PC-3 (cell line): ENCODE data around the gene FZR1. TPM values are rescaled to one million over a fixed set of nuclear protein-coding genes. Genes with fewer than 3 reads are reported as not detected.

Experiments
- ATAC-seq: fragments of 200-7000 bp; cut with Tn5 transposase; 2 replicates; pipeline ENCODE4 v1.9.1; 2020; ENCODE audit warnings: mild to moderate bottlenecking, moderate library complexity
- BruUV-seq: library from RNA; stranded (reverse); fragments of 400-500 nt; replicated peaks from 2 replicates; lab custom pipeline; 2021; lab: Mats Ljungman, UMichigan
- CTCF ChIA-PET: fragments of 300-600 bp; sonication (Branson Sonifier 250); formaldehyde crosslinking; loops from one replicate; lab custom pipeline; 2022; ENCODE audit warnings: antibody characterized with exemption; lab: Charles Lee
- POLR2A ChIA-PET: fragments of 300-600 bp; sonication (Branson Sonifier 250); formaldehyde crosslinking; loops from one replicate; lab custom pipeline; 2022; ENCODE audit warnings: antibody characterized with exemption; ENCODE audit not compliant: unreplicated experiment; lab: Charles Lee
- DNase-seq: peaks from one replicate; pipeline ENCODE4 v3.0.0-alpha.2; 2015
- H2AFZ ChIP-seq: fragments of 300-600 bp; sonication (generic); 2 replicates; pipeline ENCODE4 v1.6.0; 2016; ENCODE audit warnings: antibody characterized with exemption, low read length
- H3F3A ChIP-seq: fragments of 300-600 bp; sonication (generic); one replicate; pipeline ENCODE4 v1.6.0; 2017; ENCODE audit warnings: antibody characterized with exemption, low read length, control low read depth, mild to moderate bottlenecking; ENCODE audit not compliant: unreplicated experiment
- H3K27ac ChIP-seq: fragments of 300-600 bp; sonication (generic); 2 replicates; pipeline ENCODE4 v1.5.1; 2016; ENCODE audit warnings: mild to moderate bottlenecking, low read length
- H3K27me3 ChIP-seq: fragments of 300-600 bp; sonication (generic); 2 replicates; pipeline ENCODE4 v1.6.1; 2016; ENCODE audit warnings: low read length, mixed read lengths
- H3K36me3 ChIP-seq: fragments of 300-600 bp; sonication (generic); 2 replicates; pipeline ENCODE4 v1.6.1; 2016; ENCODE audit warnings: low read depth, mixed run types, low read length, mixed read lengths
- H3K4me1 ChIP-seq: fragments of 300-600 bp; sonication (generic); 2 replicates; pipeline ENCODE4 v1.5.1; 2016; ENCODE audit warnings: low read length; ENCODE audit not compliant: insufficient read depth
- H3K4me2 ChIP-seq: fragments of 300-600 bp; sonication (generic); 2 replicates; pipeline ENCODE4 v1.6.0; 2016; ENCODE audit warnings: low read length
- H3K4me3 ChIP-seq: fragments of 300-600 bp; sonication (generic); 2 replicates; pipeline ENCODE4 v1.5.1; 2016; ENCODE audit warnings: mild to moderate bottlenecking, low read length, mixed read lengths
- H3K79me2 ChIP-seq: fragments of 300-600 bp; sonication (generic); 2 replicates; pipeline ENCODE4 v1.6.1; 2017; ENCODE audit warnings: low read length, mixed read lengths
- H3K9ac ChIP-seq: fragments of 300-600 bp; sonication (generic); 2 replicates; pipeline ENCODE4 v1.6.0; 2016; ENCODE audit warnings: mild to moderate bottlenecking, low read length
- H3K9me2 ChIP-seq: fragments of 300-600 bp; sonication (generic); replicated peaks from 2 replicates; pipeline ENCODE4 v1.6.1; 2016; ENCODE audit warnings: mixed run types, low read length, mixed read lengths
- H3K9me3 ChIP-seq: fragments of 300-600 bp; sonication (generic); 2 replicates; pipeline ENCODE4 v1.6.1; 2016; ENCODE audit warnings: low read length, mixed read lengths
- H4K20me1 ChIP-seq: fragments of 300-600 bp; sonication (generic); 2 replicates; pipeline ENCODE4 v1.6.1; 2016; ENCODE audit warnings: low read length, mixed read lengths
- CTCF ChIP-seq: fragments of 300-600 bp; sonication (generic); conservative IDR thresholded peaks from 2 replicates; pipeline ENCODE4 v1.5.1; 2017; ENCODE audit warnings: antibody characterized with exemption, low read depth, mild to moderate bottlenecking, low read length
- EZH2 ChIP-seq: fragments of 300-600 bp; sonication (generic); IDR thresholded peaks from one replicate; pipeline ENCODE4 v1.6.1; 2017; ENCODE audit warnings: antibody characterized with exemption, mild to moderate bottlenecking, low read length; ENCODE audit not compliant: unreplicated experiment
- EZH2phosphoT487 ChIP-seq: fragments of 300-600 bp; sonication (generic); IDR thresholded peaks from 2 replicates; pipeline ENCODE4 v1.6.1; 2018; ENCODE audit warnings: mild to moderate bottlenecking, antibody characterized with exemption, low read length, borderline replicate concordance
- intact Hi-C: fragments of 100-400 bp; cut with micrococcal nuclease; formaldehyde crosslinking; loops from 2 replicates; pipeline ENCODE4 v1.9.0; 2023
- total RNA-seq: library from RNA; depleted of rRNA; stranded (reverse); fragments of >200 nt; gene quantifications from 2 replicates; pipeline ENCODE4 v1.2.3, GENCODE V29; 2014

FZR1 gene
- total RNA-seq, 1 experiment from 2014 or later = 53.6 TPM

DNA sequence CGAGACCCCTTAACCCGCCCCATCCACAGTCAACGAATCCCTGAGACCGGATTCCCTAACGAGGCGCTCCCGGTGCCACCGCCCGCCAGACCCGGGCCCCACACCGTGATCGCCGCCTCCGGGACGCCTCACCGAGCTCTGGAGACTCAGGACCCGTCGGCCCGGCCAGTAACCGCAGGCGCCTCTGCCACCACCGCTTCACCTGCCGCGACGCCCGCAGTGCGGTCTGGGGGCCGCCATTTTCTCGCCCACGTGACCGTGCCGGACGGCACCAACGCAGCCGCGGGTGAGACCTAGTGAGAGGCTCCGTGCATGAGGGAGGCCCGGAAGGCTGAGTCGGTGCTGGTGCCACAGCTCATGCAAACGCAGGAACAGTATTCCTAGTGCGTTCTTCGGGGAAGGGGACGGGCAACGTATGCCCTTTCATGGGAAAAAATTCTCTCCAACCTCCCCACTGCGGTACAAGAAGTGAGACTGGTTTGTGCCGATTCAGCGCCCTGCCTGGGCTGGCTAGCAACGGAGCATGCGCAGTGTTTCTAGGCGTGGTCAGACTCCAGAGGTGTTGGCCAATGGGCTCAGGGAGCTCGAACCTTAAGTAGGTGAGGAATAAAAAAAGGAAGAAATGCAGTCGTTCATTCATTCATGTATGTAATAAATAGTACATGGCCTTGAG lies 5.5 kb upstream of the FZR1 start, which contains the start of gene DOHH:
TSS of gene DOHH (minus strand) at position 246 of the 673 bp plus-strand sequence. CDS start 3,860 bp downstream, outside the sequence.
- H3K9me2 ChIP-seq = no peaks in the 10 kb centered on the region
- peak within 1 kb of the TSS; percentile 68 for H3K27ac ChIP-seq
- ChIA-PET POLR2A (interaction anchor here (0.6 kb wide), 1 partner anchor 58 kb away, joined by 3 read pairs; no protein-coding TSS in a partner anchor), CTCF (no interaction called here)
- no peaks in the 10 kb centered on the region; the same call in 1 of the 2 replicates for H3K36me3 ChIP-seq
- intact Hi-C loops = no loop called here
- DNase-seq = peak; percentile 94
- no peaks in the 10 kb centered on the region for H4K20me1 ChIP-seq
- peak within 1 kb of the TSS; percentile 81 for H3K4me2 ChIP-seq
- peak; percentile 94 for ATAC-seq
- TF ChIP-seq EZH2phosphoT487 (no peak), EZH2 (no peak), CTCF (no peak)
- H3F3A ChIP-seq = no peaks in the 10 kb centered on the region
- no peaks in the 10 kb centered on the region for H3K9me3 ChIP-seq
- H3K79me2 ChIP-seq = peaks cover 33% of the 10 kb centered on the region
- peaks cover 13% of the 10 kb centered on the region for H3K4me1 ChIP-seq
- H2AFZ ChIP-seq = peak within 1 kb of the TSS; percentile 72
- H3K27me3 ChIP-seq = no peaks in the 10 kb centered on the region
- H3K9ac ChIP-seq = peak within 1 kb of the TSS; percentile 86
- BruUV-seq = no TSS peak
- peak within 1 kb of the TSS; percentile 98 for H3K4me3 ChIP-seq

- POLR2A ChIA-PET = no interaction called here
- no peak for TF ChIP-seq CTCF
- TF ChIP-seq EZH2 = no peak
- H2AFZ ChIP-seq = no peak overlapping the region
- peaks cover 39% of the 10 kb centered on the region for H3K79me2 ChIP-seq
- H3K36me3 ChIP-seq = no peaks in the 10 kb centered on the region
- H3K9me3 ChIP-seq = no peaks in the 10 kb centered on the region
- DNase-seq (no peak), ATAC-seq (no peak)
- no peaks in the 10 kb centered on the region for H3K9me2 ChIP-seq
- no peaks in the 10 kb centered on the region for H4K20me1 ChIP-seq
- no TSS peak for BruUV-seq
- no peak overlapping the region for H3K9ac ChIP-seq
- no peak overlapping the region for H3K27ac ChIP-seq
- no peaks in the 10 kb centered on the region for H3F3A ChIP-seq
- intact Hi-C loops = no loop called here
- H3K4me3 ChIP-seq = no peak overlapping the region
- H3K27me3 ChIP-seq = no peaks in the 10 kb centered on the region
- CTCF ChIA-PET = no interaction called here
- peaks cover 16% of the 10 kb centered on the region for H3K4me1 ChIP-seq
- no peak overlapping the region for H3K4me2 ChIP-seq
Measured at GRCh38 chr19:3501780-3502179, 4.3 kb upstream of the FZR1 start.

GRCh38 chr19:3503036-3503572 lies 3.0 kb upstream of the FZR1 start:
- no peak overlapping the region for H3K4me3 ChIP-seq
- no peaks in the 10 kb centered on the region for H3F3A ChIP-seq
- BruUV-seq = no TSS peak
- H3K4me2 ChIP-seq = no peak overlapping the region
- no peaks in the 10 kb centered on the region for H3K9me3 ChIP-seq
- no peaks in the 10 kb centered on the region for H3K27me3 ChIP-seq
- peaks cover 42% of the 10 kb centered on the region for H3K79me2 ChIP-seq
- TF ChIP-seq EZH2phosphoT487 (no peak), CTCF (no peak), EZH2 (no peak)
- no peak overlapping the region for H2AFZ ChIP-seq
- no peak overlapping the region for H3K27ac ChIP-seq
- H3K4me1 ChIP-seq = peaks cover 16% of the 10 kb centered on the region
- DNase-seq (peak; percentile 8), ATAC-seq (no peak)
- H3K36me3 ChIP-seq = no peaks in the 10 kb centered on the region
- no peaks in the 10 kb centered on the region for H4K20me1 ChIP-seq
- ChIA-PET POLR2A (no interaction called here), CTCF (no interaction called here)
- H3K9me2 ChIP-seq = no peaks in the 10 kb centered on the region
- H3K9ac ChIP-seq = no peak overlapping the region
- intact Hi-C loops = no loop called here
